ENCODE results near the gene ZFYVE26.

- TF ChIP-seq EP300 (IDR thresholded peaks at IDR 0.05) (no peak), POLR2A (IDR thresholded peaks at IDR 0.05; ENCODE audit: low read depth) (no peak), POLR2AphosphoS5 (IDR thresholded peaks at IDR 0.05) (no peak)
- TF ChIP-seq, protein P1, sequence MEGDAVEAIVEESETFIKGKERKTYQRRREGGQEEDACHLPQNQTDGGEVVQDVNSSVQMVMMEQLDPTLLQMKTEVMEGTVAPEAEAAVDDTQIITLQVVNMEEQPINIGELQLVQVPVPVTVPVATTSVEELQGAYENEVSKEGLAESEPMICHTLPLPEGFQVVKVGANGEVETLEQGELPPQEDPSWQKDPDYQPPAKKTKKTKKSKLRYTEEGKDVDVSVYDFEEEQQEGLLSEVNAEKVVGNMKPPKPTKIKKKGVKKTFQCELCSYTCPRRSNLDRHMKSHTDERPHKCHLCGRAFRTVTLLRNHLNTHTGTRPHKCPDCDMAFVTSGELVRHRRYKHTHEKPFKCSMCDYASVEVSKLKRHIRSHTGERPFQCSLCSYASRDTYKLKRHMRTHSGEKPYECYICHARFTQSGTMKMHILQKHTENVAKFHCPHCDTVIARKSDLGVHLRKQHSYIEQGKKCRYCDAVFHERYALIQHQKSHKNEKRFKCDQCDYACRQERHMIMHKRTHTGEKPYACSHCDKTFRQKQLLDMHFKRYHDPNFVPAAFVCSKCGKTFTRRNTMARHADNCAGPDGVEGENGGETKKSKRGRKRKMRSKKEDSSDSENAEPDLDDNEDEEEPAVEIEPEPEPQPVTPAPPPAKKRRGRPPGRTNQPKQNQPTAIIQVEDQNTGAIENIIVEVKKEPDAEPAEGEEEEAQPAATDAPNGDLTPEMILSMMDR (IDR thresholded peaks at IDR 0.05): no peak
These were observed 106.2 kb downstream of the ZFYVE26 start for GRCh38 chr14:67710209-67710608.

Data from esophagus muscularis mucosa (tissue), 4 donors.